LHCN-M2 (cell line): Measurements from ENCODE around the gene VRK2. TPM values are rescaled to one million over a fixed set of nuclear protein-coding genes. Genes with fewer than 3 reads are reported as not detected.

ENCODE experiments used
- total RNA-seq: library from RNA; depleted of rRNA; stranded (reverse); fragments of >200 nt; gene quantifications from 2 replicates; pipeline ENCODE4 v1.2.3, GENCODE V29; 2014; rRNA removed

The VRK2 gene
- total RNA-seq, 1 experiment from 2014 or later: 35.0 TPM

Other genes with a start within 250 kb of the VRK2 start
- 21.6 and 22.3 TPM in 2 replicates for gene FANCL, start 194.5 kb downstream of the VRK2 start, total RNA-seq